Left lung (tissue), 10 donors: Measurements from ENCODE around the gene CD7. TPM values are rescaled to one million over a fixed set of nuclear protein-coding genes. Genes with fewer than 3 reads are reported as not detected.

Experiments
- ATAC-seq: fragments of 200-7000 bp; cut with Tn5 transposase; one replicate; pipeline ENCODE4 v1.9.1; 2020; ENCODE audit warnings: moderate library complexity
- DNase-seq, 4 donors: peaks; one replicate each; pipeline ENCODE4 v3.0.0-alpha.2; 2013 to 2020
- H3K27ac ChIP-seq, 2 donors: fragments of 200-600 bp; sonication (generic) in 1 of 2; one replicate each; pipeline versions ENCODE4 v1.5.0 to v1.8.0; 2020 to 2021
- H3K27me3 ChIP-seq, 2 donors: fragments of 200-600 bp; sonication (generic) in 1 of 2; one replicate each; pipeline versions ENCODE4 v1.5.0 to v1.8.0; 2020 to 2021
- H3K36me3 ChIP-seq, 2 donors: fragments of 200-600 bp; sonication (generic) in 1 of 2; one replicate each; pipeline versions ENCODE4 v1.5.0 to v1.8.0; 2020 to 2021
- H3K4me1 ChIP-seq, 2 donors: fragments of 200-600 bp; one replicate each; pipeline ENCODE4 v1.8.0; 2021
- H3K4me3 ChIP-seq, 2 donors: fragments of 200-600 bp; sonication (generic) in 1 of 2; one replicate each; pipeline versions ENCODE4 v1.5.0 to v1.8.0; 2020 to 2021; ENCODE audit warnings: mild to moderate bottlenecking in 1 of 2
- H3K9me3 ChIP-seq, 2 donors: fragments of 200-600 bp; sonication (generic) in 1 of 2; one replicate each; pipeline versions ENCODE4 v1.5.0 to v1.8.0; 2020 to 2021
- CTCF ChIP-seq, 2 donors: fragments of 200-600 bp; sonication (generic) in 1 of 2; IDR thresholded peaks; one replicate each; pipeline versions ENCODE4 v1.5.0 to v1.8.0; 2021; ENCODE audit warnings: antibody characterized with exemption in 2 of 2
- intact Hi-C, 2 donors: fragments of 100-400 bp; cut with DNase I; formaldehyde crosslinking; loops; one replicate each; pipeline versions ENCODE4 v1.11.2 to v1.14.2; 2022
- polyA plus RNA-seq, 6 donors: library from polyadenylated mRNA; unstranded; fragments of 120-200 nt; gene quantifications; one replicate each; pipeline ENCODE4 v1.2.1, GENCODE V29; 2013; ENCODE audit not compliant: insufficient read length in 6 of 6
- total RNA-seq, 2 donors: library from RNA; stranded (reverse); fragmentation: NEBNext Ultra II Directional; extraction: Animal tissue kit (Norgen Biotek cat#: 25700); gene quantifications; one replicate each; pipeline ENCODE4 v1.2.1, GENCODE V29; 2021
- donor health status: DM: no; HTN: yes; CAD: no.
- donor health status: DM: no; HTN: no; CAD: no.

CD7 gene
- total and polyA plus RNA-seq, 8 donors, result 1.1 to 6.6 (median 1.7) TPM

- intact Hi-C loops, result no loop called here
- H3K4me1 ChIP-seq, result peaks cover 0 to under 1% of the 10 kb centered on the region in 2 donors
- no peaks in the 10 kb centered on the region for H3K36me3 ChIP-seq
- no peak overlapping the region for H3K27ac ChIP-seq
- no peak for ATAC-seq
- TF ChIP-seq CTCF (IDR thresholded peaks at IDR 0.05), result no peak
- peaks cover 0 to 20% of the 10 kb centered on the region in 2 donors for H3K27me3 ChIP-seq
- H3K4me3 ChIP-seq, result no peak overlapping the region
- H3K9me3 ChIP-seq, result no peaks in the 10 kb centered on the region
- no peak for DNase-seq
These were observed 29.2 kb upstream of the CD7 start for GRCh38 chr17:82346342-82347300.

GRCh38 chr17:82345151-82345976, 28.0 kb upstream of the CD7 start:
- Histone ChIP-seq H3K36me3 (no peaks in the 10 kb centered on the region), H3K27me3 (peaks cover 0 to 14% of the 10 kb centered on the region in 2 donors), H3K4me3 (no peak overlapping the region), H3K27ac (no peak overlapping the region), H3K4me1 (no peaks in the 10 kb centered on the region), H3K9me3 (no peaks in the 10 kb centered on the region)
- ATAC-seq, result no peak
- no peak for TF ChIP-seq CTCF (IDR thresholded peaks at IDR 0.05)
- DNase-seq, result no peak
- intact Hi-C loops, result no loop called here

- peaks cover 0 to 13% of the 10 kb centered on the region in 2 donors for H3K27me3 ChIP-seq
- TF ChIP-seq CTCF (IDR thresholded peaks at IDR 0.05), result no peak
- H3K4me3 ChIP-seq, result no peak overlapping the region
- intact Hi-C loops, result no loop called here
- no peaks in the 10 kb centered on the region for H3K4me1 ChIP-seq
- DNase-seq (peak in 1 of 4 donors; percentile 47), ATAC-seq (no peak)
- H3K27ac ChIP-seq, result no peak overlapping the region
- no peaks in the 10 kb centered on the region for H3K9me3 ChIP-seq
- H3K36me3 ChIP-seq, result no peaks in the 10 kb centered on the region
These were observed 26.9 kb upstream of the CD7 start for GRCh38 chr17:82344175-82344907.

GRCh38 chr17:82343560-82343959, 26.2 kb upstream of the CD7 start:
- no peak overlapping the region for H3K4me3 ChIP-seq
- peaks cover 0 to 3% of the 10 kb centered on the region in 2 donors for H3K4me1 ChIP-seq
- peaks cover 0 to 9% of the 10 kb centered on the region in 2 donors for H3K27me3 ChIP-seq
- H3K36me3 ChIP-seq, result no peaks in the 10 kb centered on the region
- no peak for ATAC-seq
- intact Hi-C loops, result no loop called here
- DNase-seq, result peak in 1 of 4 donors; percentile 13
- no peaks in the 10 kb centered on the region for H3K9me3 ChIP-seq
- H3K27ac ChIP-seq, result no peak overlapping the region
- TF ChIP-seq CTCF (IDR thresholded peaks at IDR 0.05), result no peak
